ENCODE measurements around the gene ACCS. TPM values are rescaled to one million over a fixed set of nuclear protein-coding genes. Genes with fewer than 3 reads are reported as not detected.

The ACCS gene
- total RNA-seq, 1 experiment from 2014 or later = 5.9 TPM

- peak; percentile 64 for DNase-seq (ENCODE audit: extremely low read depth, low read depth)
Observed at GRCh38 chr11:44036811-44037657, 29.0 kb upstream of the ACCS start.

GRCh38 chr11:44037658-44037998 is 28.4 kb upstream of the ACCS start:
- no peak for DNase-seq (ENCODE audit: extremely low read depth, low read depth)

- no peak for DNase-seq (ENCODE audit: extremely low read depth, low read depth)
Observed at GRCh38 chr11:44043157-44043556, 22.9 kb upstream of the ACCS start.

GRCh38 chr11:44046182-44046581 is 19.9 kb upstream of the ACCS start:
- DNase-seq (ENCODE audit: extremely low read depth, low read depth) = no peak

GRCh38 chr11:44047298-44047697 is 18.8 kb upstream of the ACCS start:
- DNase-seq (ENCODE audit: extremely low read depth, low read depth) = no peak

GRCh38 chr11:44047931-44048431 is 18.1 kb upstream of the ACCS start, which contains the start of gene ACCSL:
Gene ACCSL, plus strand, starts transcription at chr11:44047981. Its CDS starts 56 bp downstream, at chr11:44048037.
- DNase-seq (ENCODE audit: extremely low read depth, low read depth) = no peak

- DNase-seq (ENCODE audit: extremely low read depth, low read depth) = no peak
Observed at GRCh38 chr11:44049832-44050231, 16.2 kb upstream of the ACCS start.

- DNase-seq (ENCODE audit: extremely low read depth, low read depth) = no peak
Observed at GRCh38 chr11:44051171-44051570, 14.9 kb upstream of the ACCS start.

- no peak for DNase-seq (ENCODE audit: extremely low read depth, low read depth)
Observed at GRCh38 chr11:44057340-44057739, 8.7 kb upstream of the ACCS start.

GRCh38 chr11:44058275-44058674 is 7.8 kb upstream of the ACCS start:
- DNase-seq (ENCODE audit: extremely low read depth, low read depth) = no peak

- no peak for DNase-seq (ENCODE audit: extremely low read depth, low read depth)
Observed at GRCh38 chr11:44065161-44065661, 859 bp upstream of the ACCS start.

GRCh38 chr11:44066732-44067141 is 667 bp downstream of the ACCS start:
- DNase-seq (ENCODE audit: extremely low read depth, low read depth) = peak; percentile 28

- DNase-seq (ENCODE audit: extremely low read depth, low read depth) = no peak
Observed at GRCh38 chr11:44067266-44067665, 1.2 kb downstream of the ACCS start.

- no peak for DNase-seq (ENCODE audit: extremely low read depth, low read depth)
Observed at GRCh38 chr11:44068180-44068579, 2.1 kb downstream of the ACCS start.

GRCh38 chr11:44071157-44071556 is 5.1 kb downstream of the ACCS start:
- DNase-seq (ENCODE audit: extremely low read depth, low read depth) = no peak

GRCh38 chr11:44072757-44073658 is 6.9 kb downstream of the ACCS start:
- DNase-seq (ENCODE audit: extremely low read depth, low read depth) = no peak

- no peak for DNase-seq (ENCODE audit: extremely low read depth, low read depth)
Observed at GRCh38 chr11:44078794-44079193, 12.7 kb downstream of the ACCS start.

GRCh38 chr11:44079376-44079775 is 13.3 kb downstream of the ACCS start:
- no peak for DNase-seq (ENCODE audit: extremely low read depth, low read depth)

- DNase-seq (ENCODE audit: extremely low read depth, low read depth) = no peak
Observed at GRCh38 chr11:44080951-44081350, 14.9 kb downstream of the ACCS start.

GRCh38 chr11:44082645-44083044 is 16.6 kb downstream of the ACCS start:
- no peak for DNase-seq (ENCODE audit: extremely low read depth, low read depth)

- no peak for DNase-seq (ENCODE audit: extremely low read depth, low read depth)
Observed at GRCh38 chr11:44083433-44083832, 17.4 kb downstream of the ACCS start.

All from NCI-H460 (cell line).